ENCODE measurements around the gene GIN1.

GRCh38 chr5:103145196-103145595 lies 25.3 kb upstream of the GIN1 start:
- TF ChIP-seq CTCF (conservative IDR thresholded peaks at IDR 0.05; ENCODE audit: low read depth, low read length) (no peak), POLR2A (IDR thresholded peaks at IDR 0.05; ENCODE audit: low read depth, low read length) (no peak), CHD1 (IDR thresholded peaks at IDR 0.05; ENCODE audit: low read depth, low read length) (no peak), USF2 (IDR thresholded peaks at IDR 0.05; ENCODE audit: low read depth, low read length) (no peak), ELK1 (IDR thresholded peaks at IDR 0.05; ENCODE audit: borderline replicate concordance, low read depth, low read length) (no peak)

All from IMR-90 (cell line).